Measurements from ENCODE around the gene FCN1.

DNA sequence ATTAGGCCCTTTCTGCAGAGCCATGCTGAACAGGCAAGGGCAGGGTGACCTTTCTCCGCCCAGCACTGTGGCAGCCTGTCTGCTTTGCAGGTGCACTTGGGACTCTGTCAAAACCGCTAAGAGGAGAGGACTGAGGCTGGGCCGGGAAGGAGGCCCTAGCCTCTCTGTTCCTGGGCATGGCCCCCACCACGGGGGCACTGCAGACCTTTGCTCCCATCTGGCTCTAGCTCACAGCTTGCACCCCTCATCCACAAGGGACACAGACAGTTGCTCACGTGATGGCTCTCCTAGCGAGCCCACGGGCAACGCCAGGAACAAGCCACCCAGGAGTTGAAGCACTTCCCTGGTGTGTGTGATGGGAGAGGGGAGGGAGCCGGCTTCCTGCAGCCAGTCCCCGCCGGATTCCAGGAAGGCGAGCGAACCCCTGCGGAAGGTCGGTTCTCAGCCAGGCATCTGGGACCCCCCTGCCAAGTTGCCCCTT, 43.0 kb upstream of the FCN1 start:
- TF ChIP-seq, protein P1, sequence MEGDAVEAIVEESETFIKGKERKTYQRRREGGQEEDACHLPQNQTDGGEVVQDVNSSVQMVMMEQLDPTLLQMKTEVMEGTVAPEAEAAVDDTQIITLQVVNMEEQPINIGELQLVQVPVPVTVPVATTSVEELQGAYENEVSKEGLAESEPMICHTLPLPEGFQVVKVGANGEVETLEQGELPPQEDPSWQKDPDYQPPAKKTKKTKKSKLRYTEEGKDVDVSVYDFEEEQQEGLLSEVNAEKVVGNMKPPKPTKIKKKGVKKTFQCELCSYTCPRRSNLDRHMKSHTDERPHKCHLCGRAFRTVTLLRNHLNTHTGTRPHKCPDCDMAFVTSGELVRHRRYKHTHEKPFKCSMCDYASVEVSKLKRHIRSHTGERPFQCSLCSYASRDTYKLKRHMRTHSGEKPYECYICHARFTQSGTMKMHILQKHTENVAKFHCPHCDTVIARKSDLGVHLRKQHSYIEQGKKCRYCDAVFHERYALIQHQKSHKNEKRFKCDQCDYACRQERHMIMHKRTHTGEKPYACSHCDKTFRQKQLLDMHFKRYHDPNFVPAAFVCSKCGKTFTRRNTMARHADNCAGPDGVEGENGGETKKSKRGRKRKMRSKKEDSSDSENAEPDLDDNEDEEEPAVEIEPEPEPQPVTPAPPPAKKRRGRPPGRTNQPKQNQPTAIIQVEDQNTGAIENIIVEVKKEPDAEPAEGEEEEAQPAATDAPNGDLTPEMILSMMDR (conservative IDR thresholded peaks at IDR 0.05; ENCODE audit: low read length): no peak
- TF ChIP-seq EZH2phosphoT487 (IDR thresholded peaks at IDR 0.05; ENCODE audit: borderline replicate concordance): no peak

All from Loucy (cell line).